HUES64 (cell line): Measurements from ENCODE around the gene SLC35C1.
"Not testable (repeated sequence)": the region's sequence is repeated elsewhere in the genome, so short reads cannot be mapped to it uniquely, and the experiment has no call there.

Source experiments
- H3K27ac ChIP-seq: 2 replicates; pipeline ENCODE4 v1.7.0; 2013; ENCODE audit warnings: low read depth, low read length, inconsistent platforms
- H3K27me3 ChIP-seq: 2 replicates; pipeline ENCODE4 v1.6.1; 2013; ENCODE audit warnings: mild to moderate bottlenecking, low read length; ENCODE audit not compliant: insufficient read depth
- H3K36me3 ChIP-seq: 2 replicates; pipeline ENCODE4 v1.6.1; 2013; ENCODE audit warnings: mild to moderate bottlenecking, low read length; ENCODE audit not compliant: insufficient read depth
- H3K4me1 ChIP-seq: 2 replicates; pipeline ENCODE4 v1.6.1; 2013; ENCODE audit warnings: mild to moderate bottlenecking, low read length, moderate library complexity; ENCODE audit not compliant: insufficient read depth
- H3K4me3 ChIP-seq: 2 replicates; pipeline ENCODE4 v1.5.1; 2013; ENCODE audit warnings: mild to moderate bottlenecking, low read length, moderate library complexity
- H3K9ac ChIP-seq: 2 replicates; pipeline ENCODE4 v1.6.1; 2013; ENCODE audit warnings: mild to moderate bottlenecking, low read depth, low read length
- H3K9me3 ChIP-seq: 2 replicates; pipeline ENCODE4 v1.6.1; 2013; ENCODE audit warnings: low read depth, low read length; ENCODE audit not compliant: insufficient read depth
- WGBS: fragments of 150-250, 120-280 bp; methylation state at CpG from one replicate; pipeline ENCODE4 v1.1.7; 2013; ENCODE audit warnings: missing lambda C conversion rate; 5-methylcytosine and 5-hydroxymethylcytosine counted together

SLC35C1 gene

GRCh38 chr11:45812581-45813548 is 7.9 kb downstream of the SLC35C1 start:
- peaks cover 6% of the 10 kb centered on the region for H3K36me3 ChIP-seq
- H3K27ac ChIP-seq: no peak overlapping the region
- H3K27me3 ChIP-seq: no peaks in the 10 kb centered on the region
- no peak overlapping the region for H3K9ac ChIP-seq
- no peak overlapping the region for H3K4me3 ChIP-seq
- no peaks in the 10 kb centered on the region for H3K9me3 ChIP-seq
- 87% methylated on average over 3 of the region's 7 CpGs for WGBS
- peaks cover 8% of the 10 kb centered on the region; the same call in 1 of the 2 replicates for H3K4me1 ChIP-seq

GRCh38 chr11:45815747-45816146 is 10.8 kb downstream of the SLC35C1 start:
- Histone ChIP-seq H3K36me3 (peaks cover 6% of the 10 kb centered on the region), H3K4me3 (no peak overlapping the region), H3K27ac (no peak overlapping the region), H3K9me3 (no peaks in the 10 kb centered on the region), H3K4me1 (peaks cover 8% of the 10 kb centered on the region; the same call in 1 of the 2 replicates), H3K9ac (no peak overlapping the region), H3K27me3 (peaks cover 4% of the 10 kb centered on the region; the same call in 1 of the 2 replicates)
- WGBS: 82% methylated on average over 3 of the region's 3 CpGs

- H3K4me3 ChIP-seq: no peak overlapping the region
- peaks cover 8% of the 10 kb centered on the region; the same call in 1 of the 2 replicates for H3K4me1 ChIP-seq
- H3K36me3 ChIP-seq: peaks cover 4% of the 10 kb centered on the region; the same call in 1 of the 2 replicates
- no peaks in the 10 kb centered on the region for H3K9me3 ChIP-seq
- no peak overlapping the region for H3K27ac ChIP-seq
- 10% methylated on average over 2 of the region's 3 CpGs for WGBS
- no peak overlapping the region for H3K9ac ChIP-seq
- H3K27me3 ChIP-seq: peaks cover 4% of the 10 kb centered on the region; the same call in 1 of the 2 replicates
These were observed 11.7 kb downstream of the SLC35C1 start for GRCh38 chr11:45816614-45817013.

- no peak overlapping the region for H3K9ac ChIP-seq
- peaks cover 8% of the 10 kb centered on the region; the same call in 1 of the 2 replicates for H3K4me1 ChIP-seq
- H3K36me3 ChIP-seq: no peaks in the 10 kb centered on the region
- peaks cover 4% of the 10 kb centered on the region; the same call in 1 of the 2 replicates for H3K27me3 ChIP-seq
- WGBS: 91% methylated on average over 7 of the region's 7 CpGs
- H3K27ac ChIP-seq: no peak overlapping the region
- H3K9me3 ChIP-seq: no peaks in the 10 kb centered on the region
- no peak overlapping the region for H3K4me3 ChIP-seq
These were observed 12.2 kb downstream of the SLC35C1 start for GRCh38 chr11:45817191-45817590.

GRCh38 chr11:45818961-45819605 is 14.1 kb downstream of the SLC35C1 start:
- WGBS: 95% methylated on average over 6 of the region's 6 CpGs
- no peaks in the 10 kb centered on the region for H3K9me3 ChIP-seq
- no peak overlapping the region for H3K9ac ChIP-seq
- no peak overlapping the region for H3K27ac ChIP-seq
- H3K4me1 ChIP-seq: peaks cover 8% of the 10 kb centered on the region; the same call in 1 of the 2 replicates
- no peak overlapping the region for H3K4me3 ChIP-seq
- H3K27me3 ChIP-seq: peaks cover 4% of the 10 kb centered on the region; the same call in 1 of the 2 replicates
- H3K36me3 ChIP-seq: no peaks in the 10 kb centered on the region

- H3K9ac ChIP-seq: no peak overlapping the region
- H3K4me1 ChIP-seq: peaks cover 8% of the 10 kb centered on the region; the same call in 1 of the 2 replicates
- no peak overlapping the region for H3K27ac ChIP-seq
- H3K27me3 ChIP-seq: peaks cover 4% of the 10 kb centered on the region; the same call in 1 of the 2 replicates
- H3K36me3 ChIP-seq: no peaks in the 10 kb centered on the region
- 92% methylated on average over 5 of the region's 5 CpGs for WGBS
- H3K9me3 ChIP-seq: no peaks in the 10 kb centered on the region
- H3K4me3 ChIP-seq: no peak overlapping the region
These were observed 15.4 kb downstream of the SLC35C1 start for GRCh38 chr11:45820211-45820857.

GRCh38 chr11:45826492-45826891 is 21.5 kb downstream of the SLC35C1 start:
- not testable (repeated sequence) for H3K27me3 ChIP-seq, H3K4me1 ChIP-seq, H3K27ac ChIP-seq, H3K9me3 ChIP-seq, H3K9ac ChIP-seq, H3K36me3 ChIP-seq, H3K4me3 ChIP-seq
- WGBS: 31% methylated on average over 7 of the region's 7 CpGs

GRCh38 chr11:45827123-45827522 is 22.2 kb downstream of the SLC35C1 start:
- Histone ChIP-seq H3K9me3 (no peaks in the 10 kb centered on the region), H3K36me3 (no peaks in the 10 kb centered on the region), H3K27me3 (peaks cover 4% of the 10 kb centered on the region; the same call in 1 of the 2 replicates), H3K9ac (no peak overlapping the region), H3K4me1 (peaks cover 3% of the 10 kb centered on the region; the same call in 1 of the 2 replicates), H3K4me3 (no peak overlapping the region), H3K27ac (no peak overlapping the region)
- 92% methylated on average over 4 of the region's 4 CpGs for WGBS

GRCh38 chr11:45828996-45829395 is 24.0 kb downstream of the SLC35C1 start:
- peaks cover 4% of the 10 kb centered on the region; the same call in 1 of the 2 replicates for H3K27me3 ChIP-seq
- peaks cover 3% of the 10 kb centered on the region; the same call in 1 of the 2 replicates for H3K4me1 ChIP-seq
- 92% methylated on average over 4 of the region's 4 CpGs for WGBS
- H3K9me3 ChIP-seq: no peaks in the 10 kb centered on the region
- H3K4me3 ChIP-seq: no peak overlapping the region
- no peak overlapping the region for H3K9ac ChIP-seq
- no peaks in the 10 kb centered on the region for H3K36me3 ChIP-seq
- no peak overlapping the region for H3K27ac ChIP-seq

GRCh38 chr11:45830596-45830995 is 25.6 kb downstream of the SLC35C1 start:
- H3K9me3 ChIP-seq: no peaks in the 10 kb centered on the region
- no peak overlapping the region for H3K4me3 ChIP-seq
- peaks cover 3% of the 10 kb centered on the region; the same call in 1 of the 2 replicates for H3K4me1 ChIP-seq
- 92% methylated on average over 2 of the region's 2 CpGs for WGBS
- H3K27me3 ChIP-seq: peaks cover 4% of the 10 kb centered on the region; the same call in 1 of the 2 replicates
- H3K9ac ChIP-seq: no peak overlapping the region
- H3K27ac ChIP-seq: no peak overlapping the region
- H3K36me3 ChIP-seq: no peaks in the 10 kb centered on the region
